DMS53 (cell line): ENCODE results near the gene NEBL.
A peak's percentile ranks its signal among the peaks of the same experiment; 100 is the strongest.
"Not testable (repeated sequence)": the region's sequence is repeated elsewhere in the genome, so short reads cannot be mapped to it uniquely, and the experiment has no call there.

ENCODE experiments used
- DNase-seq: peaks from one replicate; lab custom pipeline; 2025; lab: John Stamatoyannopoulos, UW

NEBL gene

GRCh38 chr10:20897146-20897825 lies at the start of gene NEBL:
Gene NEBL, minus strand, starts transcription at chr10:20897311. Its CDS starts 106 bp downstream, at chr10:20897205.
- no peak for DNase-seq

GRCh38 chr10:20945546-20946332 lies 48.6 kb upstream of the NEBL start:
- DNase-seq: no peak

- DNase-seq: no peak
Observed at GRCh38 chr10:20944789-20945502, 47.8 kb upstream of the NEBL start.

- DNase-seq: not testable (repeated sequence)
Observed at GRCh38 chr10:20939414-20939813, 42.3 kb upstream of the NEBL start.

- no peak for DNase-seq
Observed at GRCh38 chr10:20936396-20936795, 39.3 kb upstream of the NEBL start.

- DNase-seq: no peak
Observed at GRCh38 chr10:20935931-20936330, 38.8 kb upstream of the NEBL start.

GRCh38 chr10:20935301-20935700 lies 38.2 kb upstream of the NEBL start:
- DNase-seq: no peak

- no peak for DNase-seq
Observed at GRCh38 chr10:20933705-20934104, 36.6 kb upstream of the NEBL start.

- DNase-seq: no peak
Observed at GRCh38 chr10:20932606-20933126, 35.6 kb upstream of the NEBL start.

GRCh38 chr10:20931156-20931795 lies 34.2 kb upstream of the NEBL start:
- no peak for DNase-seq

- DNase-seq: no peak
Observed at GRCh38 chr10:20927456-20927855, 30.3 kb upstream of the NEBL start.

GRCh38 chr10:20922451-20922850 lies 25.3 kb upstream of the NEBL start:
- peak; percentile 88 for DNase-seq

GRCh38 chr10:20922033-20922432 lies 24.9 kb upstream of the NEBL start:
- DNase-seq: no peak

GRCh38 chr10:20920061-20920460 lies 22.9 kb upstream of the NEBL start:
- DNase-seq: no peak

GRCh38 chr10:20919481-20919880 lies 22.4 kb upstream of the NEBL start:
- no peak for DNase-seq

- no peak for DNase-seq
Observed at GRCh38 chr10:20916976-20917375, 19.9 kb upstream of the NEBL start.

- DNase-seq: no peak
Observed at GRCh38 chr10:20912969-20913368, 15.9 kb upstream of the NEBL start.

- DNase-seq: no peak
Observed at GRCh38 chr10:20911626-20912025, 14.5 kb upstream of the NEBL start.

- DNase-seq: no peak
Observed at GRCh38 chr10:20909801-20910200, 12.7 kb upstream of the NEBL start.

- no peak for DNase-seq
Observed at GRCh38 chr10:20908391-20908790, 11.3 kb upstream of the NEBL start.

- no peak for DNase-seq
Observed at GRCh38 chr10:20903635-20904390, 6.7 kb upstream of the NEBL start.
